Bronchial epithelial cell (primary cell): ENCODE results near the gene ALDH6A1. TPM values are rescaled to one million over a fixed set of nuclear protein-coding genes. Genes with fewer than 3 reads are reported as not detected.
"Not testable (repeated sequence)": the region's sequence is repeated elsewhere in the genome, so short reads cannot be mapped to it uniquely, and the experiment has no call there.

ENCODE experiments used
- DNase-seq: peaks from one replicate; pipeline ENCODE4 v3.0.0-alpha.2; 2010; ENCODE audit warnings: low read depth
- FAIRE-seq: peaks from 2 replicates; lab custom pipeline; 2011; peaks lifted over from hg19 to GRCh38; lab: Jason Lieb, UNC
- H3K27me3 ChIP-seq: 2 replicates; pipeline ENCODE4 v1.5.1; 2011; ENCODE audit warnings: low read length; ENCODE audit not compliant: control insufficient read depth, insufficient read depth
- H3K36me3 ChIP-seq: 2 replicates; pipeline ENCODE4 v1.5.1; 2011; ENCODE audit warnings: low read length; ENCODE audit not compliant: control insufficient read depth, insufficient read depth
- H3K4me3 ChIP-seq: 2 replicates; pipeline ENCODE4 v1.5.1; 2011; ENCODE audit warnings: mild to moderate bottlenecking, low read depth, low read length, control low read depth
- CTCF ChIP-seq: IDR thresholded peaks from 2 replicates; pipeline ENCODE4 v1.5.1; 2011; ENCODE audit warnings: mild to moderate bottlenecking, moderate library complexity, low read length, control low read depth, inconsistent platforms; ENCODE audit not compliant: insufficient read depth, severe bottlenecking
- total RNA-seq: library from RNA; depleted of rRNA; stranded (reverse); fragments of >200 nt; gene quantifications from 2 replicates; pipeline ENCODE4 v1.2.1, GENCODE V29; 2014

The ALDH6A1 gene
- 15.1 and 22.1 TPM in 2 replicates for total RNA-seq

- peak within 1 kb of the TSS; percentile 80 for H3K4me3 ChIP-seq
- H3K27me3 ChIP-seq: no peaks in the 10 kb centered on the region
- no peak for TF ChIP-seq CTCF
- FAIRE-seq: peak; percentile 28
- no peaks in the 10 kb centered on the region for H3K36me3 ChIP-seq
- peak; percentile 100 for DNase-seq
Measured at GRCh38 chr14:74084277-74085046, at the start of gene ALDH6A1, which contains the start of gene LIN52. ALDH6A1 (minus strand) TSS chr14:74084453; CDS start chr14:74084394, 59 bp downstream. LIN52 (plus strand) TSS chr14:74084956; CDS start chr14:74084975, 19 bp downstream.

- Histone ChIP-seq H3K36me3 (no peaks in the 10 kb centered on the region), H3K27me3 (no peaks in the 10 kb centered on the region), H3K4me3 (no peak overlapping the region)
- DNase-seq (no peak), FAIRE-seq (no peak)
- no peak for TF ChIP-seq CTCF
Measured at GRCh38 chr14:74127634-74128033, 43.4 kb upstream of the ALDH6A1 start.

- H3K4me3 ChIP-seq: no peak overlapping the region
- peak; percentile 40 for FAIRE-seq
- H3K36me3 ChIP-seq: no peaks in the 10 kb centered on the region
- no peaks in the 10 kb centered on the region for H3K27me3 ChIP-seq
- DNase-seq: no peak
- TF ChIP-seq CTCF: no peak
Measured at GRCh38 chr14:74126315-74127013, 42.2 kb upstream of the ALDH6A1 start.

- not testable (repeated sequence) for H3K4me3 ChIP-seq, H3K27me3 ChIP-seq, FAIRE-seq, H3K36me3 ChIP-seq, DNase-seq
Measured at GRCh38 chr14:74125487-74125886, 41.2 kb upstream of the ALDH6A1 start.

- DNase-seq: peak; percentile 58
- not testable (repeated sequence) for H3K36me3 ChIP-seq, H3K4me3 ChIP-seq, FAIRE-seq, H3K27me3 ChIP-seq
- peak; percentile 48 for TF ChIP-seq CTCF
Measured at GRCh38 chr14:74111395-74112216, 27.4 kb upstream of the ALDH6A1 start.
